HG03571 (cell line): Measurements from ENCODE around the gene PBX3.

Source experiments
- ATAC-seq: cut with Tn5 transposase; IDR thresholded peaks from one replicate; pipeline ENCODE4 v1.9.1; 2021; ENCODE audit not compliant: unreplicated experiment

The PBX3 gene

GRCh38 chr9:125747053-125747764 lies at the start of gene PBX3:
PBX3 (plus strand) TSS chr9:125747373.
- peak; percentile 9 for ATAC-seq

- no peak for ATAC-seq
Observed at GRCh38 chr9:125699870-125700269, 47.3 kb upstream of the PBX3 start.

GRCh38 chr9:125700791-125701190 lies 46.4 kb upstream of the PBX3 start:
- peak; percentile 70 for ATAC-seq

GRCh38 chr9:125701351-125701750 lies 45.8 kb upstream of the PBX3 start:
- no peak for ATAC-seq

- no peak for ATAC-seq
Observed at GRCh38 chr9:125703662-125704061, 43.5 kb upstream of the PBX3 start.

GRCh38 chr9:125705893-125706292 lies 41.3 kb upstream of the PBX3 start:
- ATAC-seq = no peak

- peak; percentile 92 for ATAC-seq
Observed at GRCh38 chr9:125706651-125707471, 40.3 kb upstream of the PBX3 start, which contains the start of gene MAPKAP1. MAPKAP1 (minus strand) TSS chr9:125707208; CDS start chr9:125672574, 34,634 bp downstream.

GRCh38 chr9:125707472-125707804 lies 39.7 kb upstream of the PBX3 start:
- ATAC-seq = no peak

- ATAC-seq = no peak
Observed at GRCh38 chr9:125726456-125727132, 20.6 kb upstream of the PBX3 start.

GRCh38 chr9:125730168-125730567 lies 17.0 kb upstream of the PBX3 start:
- ATAC-seq = no peak

GRCh38 chr9:125732562-125732961 lies 14.6 kb upstream of the PBX3 start:
- no peak for ATAC-seq

- ATAC-seq = no peak
Observed at GRCh38 chr9:125739436-125739835, 7.7 kb upstream of the PBX3 start.

GRCh38 chr9:125742657-125743056 lies 4.5 kb upstream of the PBX3 start:
- ATAC-seq = no peak

GRCh38 chr9:125743682-125744428 lies 3.3 kb upstream of the PBX3 start:
- no peak for ATAC-seq

GRCh38 chr9:125744616-125745015 lies 2.6 kb upstream of the PBX3 start:
- ATAC-seq = no peak

GRCh38 chr9:125745018-125745417 lies 2.2 kb upstream of the PBX3 start:
- ATAC-seq = no peak

- no peak for ATAC-seq
Observed at GRCh38 chr9:125745682-125746016, 1.5 kb upstream of the PBX3 start.

- ATAC-seq = peak; percentile 66
Observed at GRCh38 chr9:125746017-125746773, 978 bp upstream of the PBX3 start.

GRCh38 chr9:125746774-125747052 lies 460 bp upstream of the PBX3 start:
- ATAC-seq = no peak

GRCh38 chr9:125747765-125748445 lies 732 bp downstream of the PBX3 start:
- ATAC-seq = peak; percentile 0
